ENCODE results near the gene AMBN. TPM values are rescaled to one million over a fixed set of nuclear protein-coding genes. Genes with fewer than 3 reads are reported as not detected.

The AMBN gene
- polyA plus RNA-seq, 1 of the 3 experiments (the other 2 are of a cell fraction) = not detected

- Histone ChIP-seq H2AFZ (ENCODE audit: low read depth) (no peak overlapping the region; the same call in 1 of the 2 replicates), H3K9ac (no peak overlapping the region), H3K9me3 (no peaks in the 10 kb centered on the region), H3K79me2 (ENCODE audit: insufficient read depth) (no peaks in the 10 kb centered on the region), H3K9me2 (no peaks in the 10 kb centered on the region), H3K27ac (ENCODE audit: low read depth in 2 of 2, low read length in 1 of 2) (no peak overlapping the region), H3F3A (replicated peaks; ENCODE audit: insufficient read depth) (no peaks in the 10 kb centered on the region), H4K20me1 (ENCODE audit: insufficient read depth) (no peaks in the 10 kb centered on the region), H3K27me3 (ENCODE audit: insufficient read depth) (peaks cover 12% of the 10 kb centered on the region; the same call in 1 of the 2 replicates), H3K4me2 (no peak overlapping the region), H3K4me1 (ENCODE audit: control insufficient read depth in 1 of 2, insufficient read depth in 2 of 2, low read depth in 1 of 2, low read length in 1 of 2) (no peaks in the 10 kb centered on the region), H3K36me3 (replicated peaks in 1 of 2; ENCODE audit: control insufficient read depth in 1 of 2, insufficient read depth in 2 of 2, low read length in 1 of 2) (no peaks in the 10 kb centered on the region), H3K4me3 (ENCODE audit: low read depth in 2 of 2, low read length in 1 of 2) (no peak overlapping the region)
- no peak for DNase-seq
- TF ChIP-seq TCF12 (IDR thresholded peaks at IDR 0.05) (no peak), FOSL2 (IDR thresholded peaks at IDR 0.05; ENCODE audit: borderline replicate concordance, low read depth) (no peak), ELF1 (IDR thresholded peaks at IDR 0.05) (no peak), FOXM1 (IDR thresholded peaks at IDR 0.05; ENCODE audit: low read depth) (no peak), EZH2phosphoT487 (IDR thresholded peaks at IDR 0.05; ENCODE audit: borderline replicate concordance, low read depth) (no peak), ZBTB33 (IDR thresholded peaks at IDR 0.05; ENCODE audit: borderline replicate concordance, low read depth) (no peak), RXRA (IDR thresholded peaks at IDR 0.05; ENCODE audit: borderline replicate concordance, low read depth) (no peak), USF1 (IDR thresholded peaks at IDR 0.05; ENCODE audit: borderline replicate concordance, low read depth) (no peak), JUND (IDR thresholded peaks at IDR 0.05) (no peak), MAX (IDR thresholded peaks at IDR 0.05; ENCODE audit: low read depth) (no peak), GATA2 (CRISPR knock-in tag; IDR thresholded peaks at IDR 0.05) (no peak), NRF1 (IDR thresholded peaks at IDR 0.05; ENCODE audit: low read depth, low read length) (no peak), SMC3 (IDR thresholded peaks at IDR 0.05; ENCODE audit: low read depth, low read length) (no peak), CHD2 (IDR thresholded peaks at IDR 0.05; ENCODE audit: low read length, partially characterized antibody) (no peak)
- CTCF ChIA-PET = no interaction called here
- WGBS (ENCODE audit: low lambda C conversion rate) = 48% methylated on average over 2 of the region's 2 CpGs
- POLR2A ChIA-PET = no interaction called here
Observed at GRCh38 chr4:70619778-70620177, 27.7 kb downstream of the AMBN start.

GRCh38 chr4:70623323-70623722, 31.3 kb downstream of the AMBN start:
- Histone ChIP-seq H3F3A (replicated peaks; ENCODE audit: insufficient read depth) (no peaks in the 10 kb centered on the region), H3K27me3 (ENCODE audit: insufficient read depth) (peaks cover under 1% of the 10 kb centered on the region; the same call in 1 of the 2 replicates), H3K79me2 (ENCODE audit: insufficient read depth) (no peaks in the 10 kb centered on the region), H3K27ac (ENCODE audit: low read depth in 2 of 2, low read length in 1 of 2) (no peak overlapping the region), H3K9me3 (no peaks in the 10 kb centered on the region), H2AFZ (ENCODE audit: low read depth) (no peak overlapping the region), H3K4me1 (ENCODE audit: control insufficient read depth in 1 of 2, insufficient read depth in 2 of 2, low read depth in 1 of 2, low read length in 1 of 2) (no peaks in the 10 kb centered on the region), H3K4me2 (no peak overlapping the region), H3K36me3 (replicated peaks in 1 of 2; ENCODE audit: control insufficient read depth in 1 of 2, insufficient read depth in 2 of 2, low read length in 1 of 2) (no peaks in the 10 kb centered on the region), H4K20me1 (ENCODE audit: insufficient read depth) (no peaks in the 10 kb centered on the region), H3K9ac (no peak overlapping the region), H3K9me2 (no peaks in the 10 kb centered on the region), H3K4me3 (ENCODE audit: low read depth in 2 of 2, low read length in 1 of 2) (no peak overlapping the region)
- 63% methylated on average over 3 of the region's 3 CpGs for WGBS (ENCODE audit: low lambda C conversion rate)
- DNase-seq = no peak
- ChIA-PET CTCF (no interaction called here), POLR2A (no interaction called here)
- TF ChIP-seq TEAD4 (IDR thresholded peaks at IDR 0.05; ENCODE audit: borderline replicate concordance, insufficient read depth) = no peak
- TF ChIP-seq NFIC (IDR thresholded peaks at IDR 0.05; ENCODE audit: borderline replicate concordance) = no peak

All from SK-N-SH (cell line).